SU-DHL-6 (cell line): ENCODE measurements around the gene NDUFS2.

Experiments
- EZH2phosphoT487 ChIP-seq: fragments of 200-600 bp; sonication (generic), shearing (Covaris generic); conservative IDR thresholded peaks from 2 replicates; pipeline ENCODE4 v1.6.1; 2018; ENCODE audit warnings: mild to moderate bottlenecking, antibody characterized with exemption, low read length, moderate library complexity, mixed read lengths
- TF ChIP-seq, protein P1 (sequence below): fragments of 200-600 bp; sonication (generic); IDR thresholded peaks from one replicate; pipeline ENCODE4 v1.5.1; 2017; ENCODE audit warnings: antibody characterized with exemption, mild to moderate bottlenecking, low read length, moderate library complexity; ENCODE audit not compliant: insufficient read depth, poor library complexity, severe bottlenecking

DNA sequence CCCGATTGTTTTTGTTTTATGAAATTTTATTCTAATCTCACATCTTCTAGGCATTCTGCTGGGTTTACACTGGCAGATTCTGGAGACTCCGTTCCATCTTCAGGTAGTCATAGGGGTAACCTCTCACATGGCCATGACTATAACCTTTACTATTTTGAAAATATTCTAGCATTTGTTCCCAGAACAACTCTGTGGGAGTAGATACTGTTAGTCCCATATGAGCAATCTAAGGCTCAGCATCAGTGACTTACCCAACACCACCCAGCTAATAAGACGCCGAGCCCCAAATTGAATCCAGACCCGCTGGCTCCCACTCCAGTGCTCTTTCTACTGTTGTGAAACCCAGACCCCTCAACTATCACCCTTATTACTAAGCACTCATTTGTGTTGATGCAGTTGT is 13.1 kb upstream of the NDUFS2 start:
- TF ChIP-seq, protein P1, sequence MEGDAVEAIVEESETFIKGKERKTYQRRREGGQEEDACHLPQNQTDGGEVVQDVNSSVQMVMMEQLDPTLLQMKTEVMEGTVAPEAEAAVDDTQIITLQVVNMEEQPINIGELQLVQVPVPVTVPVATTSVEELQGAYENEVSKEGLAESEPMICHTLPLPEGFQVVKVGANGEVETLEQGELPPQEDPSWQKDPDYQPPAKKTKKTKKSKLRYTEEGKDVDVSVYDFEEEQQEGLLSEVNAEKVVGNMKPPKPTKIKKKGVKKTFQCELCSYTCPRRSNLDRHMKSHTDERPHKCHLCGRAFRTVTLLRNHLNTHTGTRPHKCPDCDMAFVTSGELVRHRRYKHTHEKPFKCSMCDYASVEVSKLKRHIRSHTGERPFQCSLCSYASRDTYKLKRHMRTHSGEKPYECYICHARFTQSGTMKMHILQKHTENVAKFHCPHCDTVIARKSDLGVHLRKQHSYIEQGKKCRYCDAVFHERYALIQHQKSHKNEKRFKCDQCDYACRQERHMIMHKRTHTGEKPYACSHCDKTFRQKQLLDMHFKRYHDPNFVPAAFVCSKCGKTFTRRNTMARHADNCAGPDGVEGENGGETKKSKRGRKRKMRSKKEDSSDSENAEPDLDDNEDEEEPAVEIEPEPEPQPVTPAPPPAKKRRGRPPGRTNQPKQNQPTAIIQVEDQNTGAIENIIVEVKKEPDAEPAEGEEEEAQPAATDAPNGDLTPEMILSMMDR: no peak
- no peak for TF ChIP-seq EZH2phosphoT487
